Femur (tissue), 1 donor: Measurements from ENCODE around the gene CABP7.

Experiments used
- DNase-seq: peaks from one replicate; pipeline ENCODE4 v3.0.0-alpha.2; 2017

The CABP7 gene

DNA sequence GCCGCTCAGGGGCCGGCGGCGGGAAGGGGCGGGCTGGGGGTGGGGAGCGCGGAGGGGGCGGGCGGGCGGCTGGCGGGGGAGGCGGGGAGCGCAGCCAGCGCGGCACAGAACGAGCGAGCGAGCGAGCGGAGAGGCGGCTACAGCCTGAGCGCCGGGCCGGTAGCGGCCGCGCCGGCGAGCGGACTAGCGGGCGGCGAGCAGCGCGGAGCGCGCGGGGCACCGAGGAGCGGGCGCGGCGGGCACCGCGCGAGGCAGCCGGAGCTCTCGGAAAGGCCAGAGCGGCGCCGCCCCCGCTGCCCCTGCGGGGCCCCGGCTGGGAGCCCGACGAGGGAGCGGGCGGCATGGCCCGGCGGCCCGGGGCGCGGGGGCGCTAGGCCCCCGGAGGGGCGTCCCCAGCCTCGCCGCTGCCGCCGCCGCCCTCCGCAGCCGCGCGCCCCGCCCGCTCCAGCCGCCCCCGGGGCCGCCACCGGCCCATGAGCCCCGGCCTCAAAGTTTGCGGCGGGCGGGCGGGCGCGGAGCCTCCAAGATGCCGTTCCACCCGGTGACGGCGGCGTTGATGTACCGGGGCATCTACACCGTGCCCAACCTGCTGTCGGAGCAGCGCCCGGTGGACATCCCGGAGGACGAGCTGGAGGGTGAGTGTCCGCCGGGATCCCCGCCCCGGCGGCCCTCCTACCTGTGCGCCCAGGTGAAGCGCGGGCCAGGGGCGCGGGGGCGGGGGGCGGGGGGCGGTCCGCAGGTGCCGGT lies at the start of gene CABP7:
TSS of gene CABP7 (plus strand) at position 105 of the 747 bp plus-strand sequence. CDS start at position 527, 422 bp downstream.
- no peak for DNase-seq

DNA sequence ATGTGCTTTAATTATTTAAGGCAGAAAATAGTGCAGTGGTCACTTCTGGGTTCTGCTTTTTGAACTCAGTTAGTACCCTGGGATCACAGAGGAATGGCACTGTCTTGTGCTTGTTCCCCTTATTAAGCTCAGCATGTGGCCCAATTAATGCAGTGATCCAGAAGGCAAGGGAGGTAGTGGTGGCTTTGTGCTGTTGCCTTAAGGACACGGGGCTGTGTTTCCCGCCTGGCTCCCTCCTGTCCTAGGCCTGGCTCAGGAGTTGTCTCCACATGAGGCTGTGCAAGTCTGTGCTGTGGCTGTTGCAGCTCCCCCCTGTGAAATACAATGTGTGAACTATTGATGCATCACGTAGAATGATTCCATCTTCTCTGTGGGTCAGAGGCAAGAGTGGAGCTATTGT lies 49.2 kb upstream of the CABP7 start:
- DNase-seq, result no peak

DNA sequence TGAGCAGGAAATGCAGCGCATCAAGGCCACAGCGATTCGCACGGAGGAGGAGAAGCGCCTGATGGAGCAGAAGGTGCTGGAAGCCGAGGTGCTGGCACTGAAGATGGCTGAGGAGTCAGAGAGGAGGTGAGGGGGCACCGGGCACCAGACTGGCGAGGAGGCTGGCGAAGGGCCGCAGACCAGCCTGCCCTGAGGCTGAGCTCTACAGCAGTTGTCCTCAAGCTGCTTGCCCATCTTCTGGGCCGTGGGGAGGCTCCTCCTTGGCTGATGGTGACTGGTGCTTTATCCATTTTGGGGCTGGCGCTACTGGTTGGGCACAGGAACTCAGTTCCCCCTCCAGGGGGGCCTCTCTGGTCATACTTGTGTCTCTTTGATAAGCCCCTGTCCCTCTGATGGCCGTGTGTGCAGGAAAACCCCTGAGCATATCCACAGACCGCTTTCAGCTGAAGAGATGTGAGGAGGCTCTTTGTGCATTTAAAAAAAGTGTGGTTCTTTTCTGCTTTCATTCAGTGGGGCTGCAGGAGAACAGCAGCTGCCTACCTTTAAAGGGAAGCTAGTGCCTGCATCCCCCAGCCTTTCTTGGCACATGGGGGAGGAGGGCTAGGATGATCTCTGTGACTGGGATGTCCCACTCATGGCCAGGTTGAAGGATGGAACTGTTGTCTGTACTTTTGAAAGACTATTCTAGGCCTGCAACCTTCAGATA lies 46.3 kb upstream of the CABP7 start:
- DNase-seq, result no peak

DNA sequence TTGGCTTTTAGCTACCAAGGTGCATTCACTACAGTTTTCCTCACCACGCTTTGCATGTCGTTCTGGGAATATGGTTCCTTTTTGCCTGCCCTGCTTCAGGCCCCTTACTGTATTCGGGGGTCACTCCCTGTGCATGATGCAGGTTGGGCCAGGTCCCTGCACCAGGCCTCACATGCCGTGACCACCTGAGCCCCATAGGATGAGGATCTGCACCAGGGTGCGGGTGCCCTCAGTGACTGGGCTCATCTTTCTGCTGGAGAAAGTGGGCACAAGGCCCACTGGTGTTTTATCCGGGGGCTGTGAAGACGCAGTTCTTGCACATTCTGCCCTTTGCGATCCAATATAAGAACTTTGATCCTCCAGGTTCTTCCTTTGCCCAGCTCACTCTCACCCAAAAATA lies 45.7 kb upstream of the CABP7 start:
- DNase-seq, result no peak

DNA sequence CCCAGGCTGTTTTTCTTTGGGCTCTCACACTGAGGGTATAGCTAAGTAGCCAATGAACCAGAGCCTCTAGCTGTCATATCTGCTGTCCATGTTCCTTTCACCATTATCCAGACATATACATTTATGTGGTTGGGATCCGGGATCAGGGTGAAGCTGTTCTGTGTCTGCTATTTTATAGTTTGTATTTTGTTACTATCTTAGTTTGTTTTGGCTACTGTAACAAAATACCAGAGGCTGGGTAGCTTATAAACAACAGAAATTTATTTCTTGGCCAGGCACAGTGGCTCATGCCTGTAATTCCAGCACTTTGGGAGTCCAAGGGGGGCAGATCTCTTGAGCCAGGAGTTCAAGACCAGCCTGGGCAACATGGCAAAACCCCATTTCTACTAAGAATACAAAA lies 40.5 kb upstream of the CABP7 start:
- no peak for DNase-seq

DNA sequence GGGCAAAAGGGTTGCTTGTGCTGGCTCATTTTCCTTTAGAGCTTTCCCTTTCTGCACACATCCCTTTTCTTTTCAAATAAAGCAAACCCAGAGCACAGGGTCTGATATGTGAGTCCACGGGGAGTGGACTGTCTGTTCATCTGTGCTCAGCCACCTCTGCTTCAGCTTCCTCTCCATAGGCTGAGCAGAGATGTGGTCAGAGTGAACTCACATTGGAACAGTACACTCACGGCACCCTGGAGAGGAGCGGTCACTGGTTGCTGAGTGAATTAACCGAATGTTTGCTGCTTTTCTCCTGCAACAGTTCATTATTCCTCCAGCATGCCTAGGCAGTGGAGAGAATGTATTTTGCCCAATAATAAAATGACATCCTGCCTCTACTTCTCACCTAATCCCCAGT lies 36.3 kb upstream of the CABP7 start:
- DNase-seq, result no peak

DNA sequence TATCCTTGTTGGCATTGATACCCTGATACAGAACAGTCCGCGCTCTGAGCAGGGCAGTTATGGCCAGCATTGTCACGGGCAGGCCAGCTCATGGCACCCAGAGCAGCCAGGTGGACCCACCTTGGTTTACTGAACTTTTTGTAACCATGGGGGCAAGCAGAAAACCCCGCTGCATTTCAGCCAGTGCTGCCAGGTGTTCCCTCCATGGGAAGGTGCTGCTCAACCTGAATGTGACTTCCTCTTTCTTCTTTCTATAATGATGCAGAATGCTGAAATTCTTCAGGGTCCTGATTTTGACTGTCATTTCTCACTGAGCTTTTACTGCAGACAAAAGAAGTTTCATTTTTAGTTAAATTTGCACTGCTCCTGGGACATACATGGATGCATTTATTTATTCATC lies 35.6 kb upstream of the CABP7 start:
- DNase-seq, result no peak

DNA sequence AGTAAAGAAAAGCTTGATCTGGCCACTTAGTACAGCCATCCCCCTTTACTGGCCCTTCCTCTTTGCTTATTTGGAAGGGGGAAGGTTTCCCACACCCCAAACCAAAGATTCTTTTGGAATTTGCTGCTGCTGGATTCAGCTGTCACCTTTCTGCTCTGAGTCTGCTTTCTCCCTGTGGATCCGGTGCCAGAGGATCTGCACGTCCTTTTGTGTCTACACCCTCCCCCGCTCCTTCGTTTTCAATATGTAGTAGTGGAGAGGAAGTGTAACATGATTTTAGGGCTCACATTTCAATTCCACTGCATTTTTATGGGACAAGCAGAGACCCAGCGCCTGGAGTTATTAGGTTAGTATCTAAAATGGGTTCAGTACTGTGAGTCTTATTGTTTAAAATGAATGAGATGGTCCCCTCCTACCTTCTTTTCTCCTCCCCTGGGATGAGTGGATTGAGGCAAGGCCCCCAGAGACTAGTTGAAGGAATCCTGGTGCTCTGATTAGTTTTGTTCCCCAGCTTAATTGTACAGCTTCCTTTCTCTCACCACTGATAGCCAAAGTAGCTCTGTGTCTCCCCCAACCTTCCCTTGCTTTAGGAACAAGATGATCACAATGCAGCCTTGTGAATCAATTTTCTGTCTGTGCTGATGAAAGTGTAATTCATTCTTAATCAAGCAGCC lies 30.5 kb upstream of the CABP7 start:
- no peak for DNase-seq

DNA sequence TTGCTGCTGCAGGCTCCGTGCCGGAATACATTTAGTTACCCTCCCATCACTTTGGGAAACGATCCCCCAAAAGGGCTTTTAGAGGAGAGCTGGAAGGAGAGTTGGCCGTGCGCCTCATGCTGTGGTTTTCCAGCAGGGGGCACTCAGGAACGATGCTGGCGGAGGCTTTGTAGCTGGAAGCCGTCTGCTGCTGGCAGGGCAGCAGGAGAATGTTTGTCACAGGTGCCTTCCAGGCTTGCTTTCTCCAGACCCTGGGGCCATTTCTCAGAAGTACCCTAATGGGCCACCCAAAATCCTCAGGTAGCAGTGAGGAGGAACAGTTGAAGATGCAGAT lies 30.0 kb upstream of the CABP7 start:
- DNase-seq, result peak; percentile 70

DNA sequence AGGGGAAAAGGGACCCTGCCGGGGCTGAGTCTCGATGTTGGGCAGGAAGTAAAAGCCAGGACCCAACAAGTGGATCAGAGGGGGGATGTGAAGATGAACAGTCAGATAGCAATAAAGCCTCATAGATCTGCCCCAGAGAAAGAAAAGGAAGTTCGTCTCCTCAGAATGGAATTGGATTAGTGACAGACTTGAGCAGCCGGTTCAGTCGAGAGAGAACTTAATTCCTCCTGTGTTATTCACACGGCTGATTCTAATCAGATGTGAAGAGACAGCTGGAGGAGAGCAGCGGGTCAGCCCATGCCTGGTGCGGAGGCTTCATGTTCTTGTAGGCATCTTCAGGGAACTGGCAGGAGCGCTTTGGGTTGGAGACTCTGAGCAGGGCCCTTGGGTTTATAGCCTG lies 29.3 kb upstream of the CABP7 start:
- peak; percentile 48 for DNase-seq

DNA sequence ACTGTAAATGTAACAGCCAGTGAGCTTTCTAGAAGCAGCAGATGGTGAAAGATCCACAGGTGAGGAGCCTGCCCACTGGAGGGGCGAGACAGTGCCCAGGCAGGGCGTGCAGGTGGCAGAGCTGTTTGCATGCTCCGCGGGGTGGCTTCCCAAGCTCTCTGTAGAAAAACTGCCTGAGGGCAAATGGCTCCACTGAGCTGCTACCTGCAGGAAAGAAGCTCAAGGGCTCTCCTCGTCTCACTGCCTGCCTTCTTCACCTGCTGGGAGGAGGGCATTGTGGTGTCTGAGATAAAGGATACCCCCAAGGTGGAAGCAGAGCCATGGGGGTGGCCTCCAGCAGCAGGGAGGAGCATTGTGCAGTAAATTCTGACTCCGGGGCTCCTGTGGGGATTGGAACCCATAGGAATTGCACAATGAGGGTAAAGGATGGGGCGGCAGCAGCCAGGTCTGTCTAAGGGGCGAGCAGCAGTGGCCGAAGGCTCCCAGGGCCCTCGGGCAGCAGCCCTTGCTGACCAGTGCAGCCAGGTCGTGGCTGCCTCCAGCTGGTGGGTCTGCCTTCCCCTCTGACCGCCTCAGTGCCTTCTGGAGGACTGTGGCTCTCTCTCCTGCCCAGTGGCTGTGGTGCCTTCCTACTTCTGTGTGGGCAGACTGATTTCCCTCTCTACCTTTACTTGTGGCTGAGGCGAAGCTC lies 28.0 kb upstream of the CABP7 start:
- no peak for DNase-seq

DNA sequence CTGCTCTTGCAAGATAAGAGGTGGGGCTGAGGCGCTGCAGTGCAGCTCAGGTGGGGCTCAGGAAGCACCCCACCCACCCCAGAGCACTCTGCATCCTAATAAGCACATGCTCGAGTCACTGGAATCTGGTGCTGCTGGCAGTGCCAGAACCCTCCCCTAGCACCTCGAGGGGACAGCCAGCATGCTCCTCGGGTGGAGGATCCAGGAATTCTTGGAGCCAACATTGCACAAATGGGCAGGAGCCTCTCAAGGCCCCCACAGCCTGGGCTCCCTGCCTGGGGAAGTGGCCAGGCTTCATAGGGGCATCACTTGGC lies 27.5 kb upstream of the CABP7 start:
- DNase-seq, result no peak

DNA sequence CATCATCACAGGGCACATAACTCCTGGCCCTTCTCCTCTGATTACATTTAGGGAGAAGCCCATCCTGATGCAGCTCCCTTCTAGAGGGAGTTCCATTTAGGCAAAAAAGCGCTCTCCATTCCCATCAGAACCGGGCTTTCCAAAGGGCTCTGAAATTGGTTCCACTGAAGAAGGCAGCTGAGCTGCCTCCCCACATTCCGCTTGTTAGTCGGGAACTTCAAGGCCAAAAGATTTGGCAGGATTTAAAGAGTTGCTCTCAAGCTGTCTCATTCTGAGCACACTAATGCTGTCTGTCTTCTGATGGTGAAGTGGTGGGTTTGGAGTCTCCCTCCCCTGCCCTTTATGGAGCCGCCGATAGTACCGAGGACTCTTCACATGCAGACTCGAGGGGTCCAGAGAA lies 26.6 kb upstream of the CABP7 start:
- no peak for DNase-seq

DNA sequence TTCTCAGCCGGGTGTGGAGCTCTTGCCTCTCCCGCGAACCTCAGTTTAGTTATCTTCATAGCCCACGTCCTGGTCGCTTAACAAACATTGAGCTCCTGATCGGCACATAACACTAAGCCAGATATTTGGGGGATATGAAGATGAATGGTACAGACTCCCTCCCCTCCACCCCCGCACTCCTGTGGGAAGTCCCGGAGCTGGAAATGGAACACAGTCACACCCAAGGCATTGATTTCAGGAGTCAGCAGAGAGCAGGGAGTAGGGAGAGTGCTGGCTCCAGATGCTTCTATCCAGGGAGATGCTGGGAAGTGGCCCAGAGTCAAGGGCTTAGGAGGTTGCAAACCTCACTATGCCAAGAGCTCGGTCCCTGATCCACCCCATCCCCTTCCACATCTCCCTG lies 26.1 kb upstream of the CABP7 start:
- DNase-seq, result no peak

DNA sequence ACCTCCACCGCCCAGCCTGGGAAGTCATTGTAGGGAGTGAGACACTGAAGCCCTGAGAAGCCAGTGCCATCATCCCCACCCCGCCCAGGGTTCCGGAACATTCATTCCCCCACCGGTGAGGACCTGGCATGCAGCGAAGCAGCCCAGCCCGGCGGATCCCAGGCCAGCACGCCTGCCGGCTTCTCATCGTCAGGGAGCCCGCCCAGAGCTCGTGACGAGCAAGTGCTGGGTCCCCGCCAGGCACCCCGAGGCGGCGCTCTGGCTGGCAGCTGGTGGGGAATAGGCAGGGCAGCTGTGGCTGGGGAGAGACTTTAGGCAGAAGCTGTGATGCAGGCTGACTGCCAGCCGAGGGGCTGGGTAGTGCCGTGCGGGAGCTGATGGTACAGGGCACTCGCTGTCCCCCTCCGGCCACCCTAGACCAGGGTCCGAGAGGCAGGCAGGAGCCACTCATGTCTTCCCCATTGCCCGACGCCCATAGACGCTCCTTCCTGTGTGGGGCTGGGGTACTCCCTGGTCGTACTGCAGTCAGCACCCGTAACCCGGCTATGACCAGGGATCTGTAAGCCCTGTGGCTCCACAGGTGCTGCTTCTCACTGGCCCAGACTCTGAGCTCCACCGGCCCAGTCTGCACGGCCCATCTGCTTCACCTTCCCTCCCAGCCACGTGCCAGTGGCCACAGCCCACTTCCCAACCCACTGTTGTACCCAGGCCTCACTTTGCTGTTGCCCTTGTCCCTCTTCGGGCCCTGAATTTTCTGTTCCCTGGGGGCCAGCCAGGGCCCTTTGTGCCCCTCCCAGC lies 24.5 kb upstream of the CABP7 start:
- peak; percentile 82 for DNase-seq

DNA sequence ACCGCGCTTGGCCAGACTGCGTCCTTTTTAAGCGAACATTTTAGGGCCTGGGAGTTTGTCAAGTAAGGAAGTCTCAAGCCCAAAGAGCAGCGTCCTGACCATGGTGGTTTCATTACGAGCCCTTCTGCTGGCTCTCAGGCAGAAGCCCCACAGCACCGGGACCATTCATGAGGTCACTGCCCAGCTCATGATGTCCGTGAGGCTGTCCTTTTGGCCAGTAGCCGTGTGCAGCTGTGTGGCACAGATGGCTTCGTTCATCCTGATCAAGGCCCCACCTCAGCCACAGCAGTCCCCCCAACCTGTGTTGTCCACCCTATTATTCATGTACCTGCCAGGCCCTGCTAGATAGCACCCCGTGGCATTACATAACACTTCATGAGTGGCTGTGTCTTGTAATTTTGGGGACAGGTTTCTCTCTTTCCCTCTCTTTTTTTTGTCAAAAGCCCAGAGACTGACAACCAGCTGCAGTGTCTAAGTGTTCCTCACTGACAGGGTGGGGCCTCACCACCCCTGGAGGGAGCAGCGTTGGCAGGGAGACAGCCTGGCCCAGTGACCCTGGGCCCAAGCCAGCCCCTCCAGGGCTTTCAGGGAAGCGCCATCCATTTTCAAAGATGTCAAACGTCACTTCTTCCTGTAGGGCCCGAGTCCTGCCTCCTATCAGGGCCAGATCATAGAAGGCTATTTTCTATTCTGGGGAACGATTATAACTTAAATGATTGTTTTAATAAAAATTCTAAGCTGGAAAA lies 21.8 kb upstream of the CABP7 start:
- no peak for DNase-seq

DNA sequence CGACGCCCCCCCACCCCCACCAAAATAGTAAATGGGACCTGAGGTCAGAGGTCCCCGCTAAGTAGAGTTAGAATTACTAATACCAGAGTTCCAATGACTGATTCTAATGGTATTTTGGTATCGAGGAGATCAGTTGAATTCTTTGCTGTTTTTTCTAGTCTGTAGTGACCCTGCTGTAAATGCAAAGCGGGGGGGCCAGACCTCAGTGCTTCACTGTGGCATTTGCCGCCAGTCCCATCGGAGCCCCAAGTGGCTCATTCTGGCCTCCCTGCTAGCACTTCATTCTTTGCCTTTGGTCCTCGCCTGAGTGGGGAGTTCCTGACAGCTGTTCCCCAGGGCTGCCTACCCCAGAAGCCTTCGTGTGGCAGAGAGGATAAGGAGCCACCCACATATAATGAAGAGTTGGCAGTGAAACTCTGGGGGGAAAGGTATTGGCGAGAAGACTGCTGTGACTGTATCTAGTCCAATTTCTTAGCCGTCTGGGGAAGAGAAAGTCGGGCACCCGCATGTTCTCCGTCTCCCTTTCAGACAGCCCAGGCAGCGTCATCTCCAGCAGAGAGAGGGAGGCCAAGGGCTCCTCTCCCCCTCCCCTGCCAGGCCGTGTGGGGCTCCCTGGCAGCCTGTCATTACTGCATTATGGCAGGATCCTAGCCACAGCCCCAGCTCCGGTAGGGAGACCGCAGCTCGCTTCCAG lies 19.4 kb upstream of the CABP7 start:
- DNase-seq, result no peak

DNA sequence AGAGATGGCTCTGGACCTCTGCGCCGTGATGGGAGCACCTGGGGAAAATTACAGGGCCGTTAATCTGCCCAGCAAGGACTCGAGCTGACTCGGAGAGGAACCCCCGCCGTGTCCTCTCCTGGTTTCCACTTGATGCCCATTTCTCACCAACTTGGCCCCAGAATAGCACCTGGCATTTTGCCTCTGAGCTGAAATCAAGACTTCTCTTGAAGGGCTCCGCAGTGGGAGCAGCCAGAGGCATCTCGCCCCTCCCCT lies 19.0 kb upstream of the CABP7 start:
- DNase-seq, result no peak

DNA sequence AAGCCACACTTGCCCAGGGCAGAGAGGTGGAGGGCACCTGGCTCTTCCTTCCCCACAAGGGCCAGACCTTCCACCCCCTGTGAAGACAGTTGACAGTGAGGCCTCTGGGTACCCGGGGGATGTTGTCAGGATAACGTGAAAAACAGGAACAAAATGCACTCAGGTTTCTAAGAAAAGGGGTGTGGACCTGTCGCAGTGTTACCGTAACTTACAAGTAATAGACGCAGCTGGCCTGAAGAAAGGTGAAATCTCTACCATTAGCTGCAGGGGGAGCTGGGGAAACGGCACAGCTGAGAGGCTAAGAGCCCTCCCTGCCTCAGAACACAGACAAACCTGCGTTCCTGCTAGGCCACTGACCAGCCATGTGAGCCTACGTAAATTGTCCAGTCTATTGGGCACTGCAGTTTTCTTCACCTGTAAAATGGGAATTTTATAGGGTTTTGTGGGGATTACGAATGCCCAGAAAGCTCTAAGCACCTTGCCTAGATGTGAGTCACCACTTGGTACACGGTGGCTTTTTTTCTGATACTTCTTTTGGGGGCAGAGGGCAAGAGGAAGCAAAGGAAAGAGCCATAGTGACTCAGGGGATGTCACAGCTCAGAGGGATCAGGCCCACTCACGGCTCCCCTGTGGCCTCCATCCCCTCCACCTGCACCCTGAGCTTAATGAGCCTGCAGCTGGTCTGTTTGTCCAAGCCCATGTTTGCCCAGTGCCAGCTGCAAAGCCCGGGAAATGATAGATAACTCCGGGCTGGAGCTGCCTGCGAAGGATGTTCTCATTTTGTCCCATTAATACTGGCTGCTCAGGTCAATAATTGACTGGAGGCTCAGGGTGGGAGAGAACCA lies 18.4 kb upstream of the CABP7 start:
- DNase-seq, result no peak

DNA sequence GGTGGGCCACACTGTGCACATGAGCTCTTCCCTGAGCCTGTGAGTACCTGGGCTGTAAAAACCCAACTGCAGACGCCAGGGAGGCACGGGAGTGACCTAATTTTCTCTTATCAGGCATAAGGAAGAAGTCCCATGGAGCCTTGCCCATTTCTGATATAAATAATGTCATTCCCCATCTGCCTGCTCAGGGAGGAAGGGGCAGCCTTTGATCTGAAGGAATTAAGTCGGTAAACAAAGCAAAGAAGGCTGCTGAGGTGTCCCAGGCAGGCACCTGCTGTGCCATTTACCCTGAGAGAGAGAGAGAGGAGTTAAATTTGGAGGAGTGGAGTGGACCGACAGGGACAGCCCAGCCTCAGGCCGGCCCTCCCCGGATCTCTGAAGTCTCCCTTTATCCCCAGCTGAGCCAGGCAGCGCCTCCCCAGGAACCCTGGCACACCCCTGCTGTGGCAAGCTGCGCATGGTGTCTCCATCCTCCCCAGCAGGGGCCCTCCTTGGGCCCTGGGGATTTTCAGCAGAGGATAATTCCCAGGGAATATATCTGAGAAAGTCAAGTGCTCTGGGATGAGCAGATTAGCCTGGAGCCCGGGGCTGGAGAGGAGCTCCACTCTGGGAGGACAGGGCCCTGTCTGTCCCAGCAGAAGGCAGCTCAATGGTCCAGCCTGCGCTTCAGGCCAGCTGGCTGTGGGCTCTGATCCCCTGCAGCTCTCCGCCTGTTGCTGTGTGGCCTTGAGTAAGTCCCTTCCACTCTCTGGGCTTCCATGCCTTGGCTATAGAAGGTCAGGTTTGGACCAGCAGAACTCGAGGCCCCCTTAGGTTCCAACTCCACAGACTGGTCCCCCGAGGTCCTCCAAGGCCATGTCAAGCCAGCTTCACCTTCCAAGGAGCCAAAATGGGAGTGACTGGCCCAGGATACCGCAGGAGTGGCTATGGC lies 17.5 kb upstream of the CABP7 start:
- no peak for DNase-seq
